ENCODE results near the gene NUDT14. TPM values are rescaled to one million over a fixed set of nuclear protein-coding genes. Genes with fewer than 3 reads are reported as not detected.

NUDT14 gene
- total RNA-seq, 1 donor from 2014 or later, result 27.1 TPM

- intact Hi-C loops (cut with DNase I), result no loop called here
- DNase-seq (ENCODE audit: low spot score), result no peak
Observed at GRCh38 chr14:105142651-105143450, 38.3 kb downstream of the NUDT14 start.

- no peak for DNase-seq (ENCODE audit: low spot score)
- intact Hi-C loops (cut with DNase I), result no loop called here
Observed at GRCh38 chr14:105141486-105142281, 39.4 kb downstream of the NUDT14 start.

- DNase-seq (ENCODE audit: low spot score), result no peak
- intact Hi-C loops (cut with DNase I), result no loop called here
Observed at GRCh38 chr14:105141026-105141425, 40.1 kb downstream of the NUDT14 start.

DNA sequence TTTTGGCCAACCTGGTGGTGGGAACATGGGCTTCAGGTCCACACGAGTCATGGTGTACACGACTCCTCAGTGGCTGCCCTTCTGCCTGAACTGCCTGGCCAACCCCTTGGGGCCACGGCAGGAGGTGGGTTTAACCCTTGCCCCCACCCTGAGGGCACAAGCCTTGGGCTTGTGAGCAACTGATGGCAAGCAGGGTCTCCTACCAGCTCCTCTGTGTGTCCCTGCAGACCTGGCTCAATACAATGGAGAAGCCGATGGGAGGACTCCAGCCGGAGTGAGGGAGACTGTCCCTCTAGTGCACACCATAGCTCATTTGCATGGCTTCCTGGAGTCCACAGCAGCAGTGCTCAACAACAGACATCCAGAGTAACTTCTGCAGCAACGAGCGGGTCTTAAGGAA, 40.5 kb downstream of the NUDT14 start:
- DNase-seq (ENCODE audit: low spot score), result no peak
- intact Hi-C loops (cut with DNase I), result no loop called here

DNA sequence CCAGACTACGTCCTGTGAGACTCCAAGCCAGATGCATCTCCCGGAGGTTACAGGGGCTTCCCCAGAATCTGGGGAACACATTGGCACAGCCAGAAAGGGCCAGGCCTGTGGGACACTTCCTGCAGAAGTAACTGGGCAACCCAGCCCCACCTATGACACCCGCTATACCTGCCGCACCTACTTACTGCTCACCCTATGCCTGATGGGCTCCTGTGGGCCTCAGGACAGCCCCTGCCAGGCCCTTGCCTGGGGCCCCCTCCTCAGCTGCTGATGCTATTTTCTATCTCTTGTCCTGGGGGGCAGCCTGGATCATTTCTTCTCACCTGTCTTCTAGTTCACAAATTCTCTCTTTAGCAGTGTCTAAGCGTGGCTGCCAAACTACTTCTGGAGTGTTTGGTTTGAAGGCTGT, 41.3 kb downstream of the NUDT14 start:
- intact Hi-C loops (cut with DNase I), result no loop called here
- DNase-seq (ENCODE audit: low spot score), result no peak

DNA sequence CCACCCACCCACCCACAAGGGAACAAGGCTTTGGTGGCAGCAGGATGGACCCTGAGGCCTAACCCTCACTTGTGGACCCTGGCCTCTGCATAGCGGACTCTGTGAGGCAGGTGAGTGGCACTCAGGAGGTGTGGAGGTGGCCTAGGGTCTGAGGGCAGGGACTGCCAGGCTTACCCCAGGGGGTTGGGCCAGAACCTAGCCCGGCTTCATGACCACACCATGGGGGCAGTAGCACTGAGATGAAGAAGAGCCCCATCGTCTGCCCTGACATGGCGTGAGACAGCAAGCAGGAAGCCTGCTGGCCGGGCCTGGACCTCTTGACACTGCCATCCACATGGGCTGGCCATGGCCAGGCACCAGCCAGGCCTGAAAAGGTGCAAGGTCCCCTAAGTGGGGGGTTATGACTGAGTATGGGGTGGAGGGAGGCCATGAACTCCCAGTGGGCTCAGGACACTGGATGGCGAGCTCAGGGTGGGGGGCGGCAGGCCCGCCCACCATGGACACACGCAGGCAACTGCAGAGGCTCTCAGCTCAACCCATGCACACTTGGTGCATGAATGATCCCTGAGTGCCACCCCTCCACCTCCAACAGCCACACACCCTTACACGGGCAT, 41.8 kb downstream of the NUDT14 start:
- intact Hi-C loops (cut with DNase I), result no loop called here

DNA sequence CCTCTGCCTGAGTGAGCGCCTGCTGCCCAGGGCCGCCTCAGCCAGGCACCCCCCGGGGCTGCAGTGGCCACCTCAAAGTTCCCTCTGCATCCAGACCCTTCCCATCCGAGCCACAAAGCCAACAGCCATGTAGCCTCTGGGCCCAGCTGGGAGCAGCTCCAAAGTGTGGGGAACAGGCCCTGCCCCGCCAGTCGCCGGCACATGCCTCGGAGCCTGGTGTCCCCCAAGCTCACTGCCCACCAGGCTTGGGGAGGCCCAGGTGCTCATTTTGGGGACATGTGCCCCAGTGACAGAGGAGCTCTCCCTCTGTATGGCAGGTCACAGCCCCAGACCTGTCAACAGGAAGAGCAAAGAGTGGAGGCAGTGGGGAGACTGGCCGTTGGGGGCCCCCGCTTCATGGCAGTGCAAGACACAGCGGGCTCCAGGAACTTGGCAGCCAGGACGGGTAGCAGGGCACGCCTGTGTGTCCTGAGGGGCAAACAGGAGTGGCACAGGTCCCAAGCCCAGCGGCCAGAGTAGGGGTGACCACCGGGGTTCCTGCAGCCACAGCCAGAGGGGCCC, 42.5 kb downstream of the NUDT14 start:
- intact Hi-C loops (cut with DNase I), result no loop called here
- no peak for DNase-seq (ENCODE audit: low spot score)

More for the DNA sequence above, 41.8 kb downstream of the NUDT14 start:
- DNase-seq (ENCODE audit: low spot score), result no peak

GRCh38 chr14:105138021-105138541, 43.0 kb downstream of the NUDT14 start:
- intact Hi-C loops (cut with DNase I), result no loop called here
- no peak for DNase-seq (ENCODE audit: low spot score)

DNA sequence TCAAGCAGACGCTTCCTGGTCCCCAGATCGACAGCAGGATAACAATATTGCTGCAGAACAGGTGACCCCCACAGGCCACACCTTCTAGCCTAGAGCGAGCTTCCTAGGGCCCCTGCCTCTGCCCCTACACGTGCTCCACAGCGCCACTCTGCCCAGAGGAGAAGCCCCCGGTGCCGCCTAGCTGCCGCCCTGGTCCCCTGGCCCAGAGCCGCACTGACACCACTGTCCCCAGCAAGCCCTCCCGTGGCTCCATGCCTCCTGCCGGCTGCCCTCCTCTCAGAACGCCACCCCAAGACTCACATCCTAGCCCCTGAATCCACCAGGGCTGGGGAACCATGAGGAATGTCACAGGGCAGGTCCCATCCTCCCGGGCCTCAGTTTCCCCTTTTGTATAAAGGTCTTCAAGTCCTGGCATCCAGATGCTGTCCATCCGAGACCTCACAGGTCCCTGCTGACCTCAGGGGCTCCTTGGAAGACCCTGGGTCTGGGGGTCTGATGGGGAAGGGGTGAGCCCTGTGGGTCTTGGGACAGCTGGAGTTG, 43.6 kb downstream of the NUDT14 start:
- DNase-seq (ENCODE audit: low spot score), result no peak
- intact Hi-C loops (cut with DNase I), result no loop called here

- DNase-seq (ENCODE audit: low spot score), result no peak
- intact Hi-C loops (cut with DNase I), result no loop called here
Observed at GRCh38 chr14:105136401-105137322, 44.5 kb downstream of the NUDT14 start.

GRCh38 chr14:105135700-105136395, 45.3 kb downstream of the NUDT14 start:
- no peak for DNase-seq (ENCODE audit: low spot score)
- intact Hi-C loops (cut with DNase I), result no loop called here

DNA sequence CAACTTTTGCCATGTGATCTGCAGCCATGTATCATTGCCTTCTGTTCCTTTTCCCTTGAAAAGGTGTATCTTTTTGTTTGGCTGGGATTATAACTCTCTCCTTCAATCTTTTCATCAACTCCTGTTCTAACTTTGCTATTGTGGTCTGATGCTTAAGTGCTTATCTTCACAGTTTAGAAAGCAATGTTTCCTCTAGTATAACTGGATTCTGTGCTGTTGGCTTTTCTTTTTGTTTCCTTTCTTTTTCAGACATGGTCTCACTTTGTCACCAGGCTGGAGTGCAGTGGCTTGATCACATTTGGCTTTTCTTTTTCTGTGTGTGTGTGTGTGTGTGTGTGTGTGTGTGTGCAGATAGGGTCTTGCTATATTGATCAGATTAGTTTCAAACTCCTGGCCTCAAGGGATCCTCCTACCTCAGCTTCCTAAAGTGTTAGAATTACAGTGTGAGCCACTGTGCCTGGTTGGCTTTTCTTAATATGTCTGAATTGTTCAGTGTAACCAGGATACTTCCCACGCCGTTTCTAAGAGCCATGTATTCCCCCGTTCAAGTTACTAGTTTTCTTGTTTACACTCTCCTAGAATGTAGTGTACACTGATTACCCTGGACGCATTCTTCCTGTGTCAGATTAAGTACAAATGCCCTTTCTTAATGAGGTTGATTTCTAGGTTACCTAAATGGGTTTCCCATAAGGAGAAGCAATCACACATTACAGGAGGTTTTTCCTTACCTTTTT, 48.0 kb downstream of the NUDT14 start:
- no peak for DNase-seq (ENCODE audit: low spot score)
- intact Hi-C loops (cut with DNase I), result no loop called here

- DNase-seq (ENCODE audit: low spot score), result no peak
- intact Hi-C loops (cut with DNase I), result no loop called here
Observed at GRCh38 chr14:105131241-105131640, 49.9 kb downstream of the NUDT14 start.

DNA sequence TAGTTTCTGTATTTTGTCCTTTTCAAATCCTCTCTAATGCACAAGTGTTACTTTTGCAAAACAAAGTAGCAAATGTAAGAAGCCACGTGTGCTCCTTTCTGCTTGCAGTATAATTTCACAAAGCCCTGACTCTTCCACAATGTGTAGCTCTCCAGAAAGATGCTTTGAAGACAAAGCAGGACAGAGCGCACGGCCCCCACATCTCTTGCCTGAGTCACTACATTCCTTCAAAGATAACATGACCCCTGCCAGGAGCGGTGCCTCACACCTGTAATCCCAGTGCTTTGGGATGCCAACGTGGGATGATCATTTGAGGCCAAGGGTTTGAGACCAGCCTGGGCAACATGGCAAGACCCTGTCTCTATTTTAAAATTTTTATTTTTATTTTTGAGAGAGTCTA, 53.1 kb downstream of the NUDT14 start:
- DNase-seq (ENCODE audit: low spot score), result no peak
- intact Hi-C loops (cut with DNase I), result no loop called here

DNA sequence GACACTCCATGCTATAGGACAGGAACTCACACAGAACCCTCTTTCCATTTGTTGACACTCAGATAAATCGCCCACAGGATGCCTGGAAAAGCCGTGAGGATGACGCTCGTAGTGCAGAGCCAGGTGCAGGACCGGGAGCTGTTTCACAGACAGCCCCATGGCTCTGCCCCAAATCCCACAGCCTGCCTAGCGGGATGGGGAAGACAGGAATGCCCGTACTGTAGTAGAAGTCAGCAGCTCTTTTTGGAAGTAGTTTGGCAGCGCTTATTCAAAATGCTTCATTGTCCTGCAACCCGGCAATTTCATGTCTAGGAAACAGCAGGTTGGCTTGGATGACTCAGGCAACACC, 54.2 kb downstream of the NUDT14 start:
- intact Hi-C loops (cut with DNase I), result no loop called here
- DNase-seq (ENCODE audit: low spot score), result peak; percentile 38

DNA sequence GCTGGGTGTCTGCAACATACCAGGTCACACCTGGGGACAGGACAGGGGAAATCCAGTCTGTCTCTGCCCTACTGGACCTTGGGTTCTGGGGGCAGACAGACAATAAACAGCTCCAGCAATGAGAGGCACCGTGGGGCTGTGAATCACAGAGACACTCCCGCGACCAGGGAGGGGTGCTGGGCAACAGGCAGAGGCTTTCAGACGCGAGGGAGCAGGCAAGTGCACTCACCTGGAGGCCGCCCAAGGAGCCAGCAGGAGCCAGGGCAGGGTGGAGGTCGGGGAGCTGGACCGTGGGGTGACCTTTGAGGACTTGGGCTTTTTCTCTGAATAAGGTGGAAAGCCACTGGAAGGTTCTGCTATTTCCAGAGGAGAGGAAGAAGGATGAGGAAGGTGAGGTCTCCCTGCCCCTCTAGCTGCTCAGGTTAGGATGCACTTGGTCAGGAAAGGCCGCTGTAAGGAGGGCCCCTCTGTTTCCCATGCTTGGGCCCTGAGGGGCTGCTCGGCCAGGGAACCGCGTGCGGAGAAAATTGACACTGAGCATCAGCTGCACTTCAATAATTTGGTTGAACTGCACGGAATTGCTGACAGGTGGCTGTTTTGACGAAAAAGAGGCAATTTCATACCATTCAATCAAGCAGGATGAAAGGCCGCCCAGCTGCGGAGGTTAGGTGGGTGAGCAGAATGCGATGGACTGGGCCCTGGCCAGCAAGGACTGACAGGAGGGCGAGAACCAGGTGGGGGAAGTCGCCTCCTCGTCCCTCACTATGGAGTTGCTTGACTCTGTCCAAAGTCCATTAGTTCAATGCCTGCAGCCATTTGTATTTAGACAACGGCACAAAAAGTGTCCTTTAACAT, 54.8 kb downstream of the NUDT14 start:
- intact Hi-C loops (cut with DNase I), result no loop called here
- DNase-seq (ENCODE audit: low spot score), result peak; percentile 51

- DNase-seq (ENCODE audit: low spot score), result peak; percentile 3
- intact Hi-C loops (cut with DNase I), result no loop called here
Observed at GRCh38 chr14:105124823-105125222, 56.3 kb downstream of the NUDT14 start.

Data from cardiac septum (tissue), 1 donor.